Left forelimb (tissue), 1 donor: Measurements from ENCODE around the gene CLEC11A.

ENCODE experiments used
- DNase-seq: peaks from one replicate; pipeline ENCODE4 v3.0.0-alpha.2; 2018; ENCODE audit warnings: low spot score

CLEC11A gene

DNA sequence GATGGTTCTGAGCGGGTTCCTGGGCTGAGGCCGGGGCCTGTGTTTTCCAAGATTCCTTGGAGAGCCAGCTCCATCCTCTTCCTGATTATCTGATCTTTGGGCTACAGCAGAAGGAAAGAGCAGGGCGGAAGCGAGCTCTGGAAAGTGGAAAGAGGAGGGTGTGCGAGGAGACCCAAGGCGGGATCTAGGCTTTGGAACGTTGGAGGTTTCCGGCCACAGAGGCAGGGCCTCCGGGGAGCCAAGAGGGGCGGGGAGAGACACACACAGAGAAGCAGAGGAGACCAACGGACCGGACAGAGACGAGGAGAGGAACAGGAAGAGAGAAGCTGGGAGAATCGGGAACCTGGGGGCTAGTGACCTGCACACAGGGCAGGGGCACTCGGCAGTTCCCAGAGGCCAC is at the start of gene CLEC11A:
TSS of gene CLEC11A (plus strand) at position 296 of the 400 bp plus-strand sequence. CDS start 162 bp downstream, outside the sequence.
- DNase-seq: no peak

- DNase-seq: no peak
Observed at GRCh38 chr19:50676625-50677197, 46.5 kb upstream of the CLEC11A start.

- DNase-seq: no peak
Observed at GRCh38 chr19:50677636-50678035, 45.5 kb upstream of the CLEC11A start.

DNA sequence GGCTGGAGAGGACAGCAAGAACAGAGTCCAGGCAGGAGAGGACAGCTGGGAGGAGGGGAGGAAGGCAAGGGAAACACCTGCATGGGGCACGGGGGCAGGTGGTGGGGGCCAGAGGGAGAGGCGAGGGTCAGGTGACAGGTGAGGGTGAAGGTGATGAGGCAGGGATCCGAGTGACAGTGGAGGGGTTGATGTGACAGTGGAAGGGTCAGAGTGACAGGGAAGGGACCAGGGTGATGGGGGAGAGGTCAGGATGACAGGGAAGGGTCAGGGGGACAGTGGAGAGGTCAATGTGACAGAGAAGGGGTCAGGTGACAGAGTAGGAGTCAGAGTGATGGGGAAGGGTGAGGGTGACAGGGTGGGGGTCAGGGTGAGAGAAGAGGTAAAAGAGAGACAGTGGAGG is 44.8 kb upstream of the CLEC11A start:
- no peak for DNase-seq

DNA sequence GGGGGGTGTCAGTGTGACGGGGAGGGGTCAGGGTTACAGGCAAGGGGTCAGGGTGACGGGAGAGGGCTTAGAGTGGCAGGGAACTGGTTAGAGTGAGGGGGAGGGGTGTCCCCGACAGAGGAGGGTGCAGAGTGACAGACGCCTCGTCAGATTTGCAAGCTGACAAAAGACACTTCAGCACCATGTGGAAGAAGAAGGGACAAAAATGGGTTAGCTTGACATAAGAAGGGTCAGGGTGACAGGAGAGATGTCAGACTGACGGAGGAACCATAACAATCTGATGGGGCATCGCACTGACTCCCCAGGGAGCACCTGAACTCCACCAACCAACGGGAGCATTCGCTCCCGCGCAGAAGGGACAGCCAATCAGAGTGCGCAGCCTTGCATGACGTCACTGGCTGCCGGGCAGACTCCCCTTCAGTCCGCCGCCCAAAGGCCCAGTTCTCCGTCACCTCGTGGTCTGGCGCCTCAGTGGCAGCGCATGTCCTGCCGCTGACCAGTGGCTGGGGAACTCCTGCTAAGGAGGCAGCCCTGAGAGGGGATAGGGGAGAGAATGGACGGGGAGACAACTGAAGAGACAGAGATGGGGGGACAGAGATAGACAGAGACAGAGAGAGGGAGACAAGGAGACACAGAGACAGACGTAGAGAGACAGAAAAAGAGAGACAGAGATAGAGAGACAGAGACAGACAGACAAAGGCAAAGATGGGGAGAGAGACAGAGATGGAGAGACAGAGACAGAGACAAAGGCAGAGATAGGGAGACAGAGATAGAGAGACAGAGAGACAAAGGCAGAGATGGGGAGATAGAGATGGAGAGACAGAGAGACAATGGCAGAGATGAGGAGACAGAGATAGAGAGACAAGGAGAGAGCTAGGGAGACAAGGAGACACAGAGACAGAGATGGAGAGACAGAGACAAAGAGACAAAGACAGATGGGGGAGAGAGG is 43.7 kb upstream of the CLEC11A start:
- peak; percentile 82 for DNase-seq

DNA sequence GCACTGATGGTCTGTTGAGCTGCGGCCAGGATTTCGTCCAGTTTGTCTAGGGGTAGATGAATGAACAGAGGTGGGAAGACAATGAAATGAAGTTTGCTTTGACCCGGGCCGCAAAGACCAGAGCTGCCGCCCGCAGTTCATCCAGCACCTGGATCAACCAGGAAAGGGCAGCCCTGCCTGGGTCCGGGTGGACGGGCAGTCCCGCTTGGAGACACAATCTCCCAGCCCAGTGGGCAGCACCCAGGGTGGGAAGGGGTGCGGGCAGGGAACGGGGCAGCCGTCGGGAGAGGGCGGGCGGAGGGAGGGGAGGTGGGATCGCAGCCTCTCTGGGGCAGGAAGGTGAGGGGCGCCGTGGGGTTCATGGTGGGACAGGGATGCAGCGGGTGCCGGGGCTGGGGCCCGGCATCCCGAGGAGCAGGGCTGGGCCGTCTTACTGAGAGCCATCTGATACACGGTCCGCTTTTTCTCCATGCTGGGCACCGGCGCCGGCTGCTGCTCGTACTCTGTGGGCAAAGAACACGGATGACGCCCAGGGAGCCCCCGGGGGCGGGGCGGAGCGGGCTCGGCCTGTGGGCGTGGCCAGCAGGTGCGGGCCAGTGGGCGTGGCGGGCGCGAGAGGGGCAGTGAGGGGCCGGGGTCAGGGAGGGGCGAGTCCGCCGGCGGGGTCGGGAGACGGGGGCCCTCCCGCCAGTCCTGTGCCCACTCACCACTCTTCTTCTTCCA is 36.7 kb upstream of the CLEC11A start:
- DNase-seq: no peak

- no peak for DNase-seq
Observed at GRCh38 chr19:50688766-50689165, 34.4 kb upstream of the CLEC11A start.

DNA sequence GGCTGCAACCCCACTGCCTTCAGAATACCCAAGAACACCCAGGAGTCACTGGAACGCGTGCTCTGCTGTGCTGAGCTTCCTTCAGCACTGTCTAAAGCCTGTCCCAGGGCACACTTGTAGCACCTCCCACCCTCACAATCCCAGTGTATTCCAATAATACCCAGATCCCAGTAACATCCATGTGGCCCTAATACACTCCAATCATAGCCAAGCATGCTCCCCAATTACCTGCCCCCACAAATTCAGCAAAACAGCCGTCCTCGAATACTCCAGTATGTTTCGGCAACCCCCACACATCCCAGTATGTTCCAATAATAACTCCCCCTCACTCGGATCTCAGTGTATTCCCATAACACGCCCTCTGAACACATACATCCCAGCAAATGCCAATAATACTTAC is 32.7 kb upstream of the CLEC11A start:
- DNase-seq: no peak

- no peak for DNase-seq
Observed at GRCh38 chr19:50693064-50693975, 29.8 kb upstream of the CLEC11A start.

GRCh38 chr19:50694815-50695145 is 28.4 kb upstream of the CLEC11A start:
- no peak for DNase-seq

- DNase-seq: no peak
Observed at GRCh38 chr19:50695251-50696093, 27.7 kb upstream of the CLEC11A start.

- DNase-seq: no peak
Observed at GRCh38 chr19:50696094-50696483, 27.1 kb upstream of the CLEC11A start.

DNA sequence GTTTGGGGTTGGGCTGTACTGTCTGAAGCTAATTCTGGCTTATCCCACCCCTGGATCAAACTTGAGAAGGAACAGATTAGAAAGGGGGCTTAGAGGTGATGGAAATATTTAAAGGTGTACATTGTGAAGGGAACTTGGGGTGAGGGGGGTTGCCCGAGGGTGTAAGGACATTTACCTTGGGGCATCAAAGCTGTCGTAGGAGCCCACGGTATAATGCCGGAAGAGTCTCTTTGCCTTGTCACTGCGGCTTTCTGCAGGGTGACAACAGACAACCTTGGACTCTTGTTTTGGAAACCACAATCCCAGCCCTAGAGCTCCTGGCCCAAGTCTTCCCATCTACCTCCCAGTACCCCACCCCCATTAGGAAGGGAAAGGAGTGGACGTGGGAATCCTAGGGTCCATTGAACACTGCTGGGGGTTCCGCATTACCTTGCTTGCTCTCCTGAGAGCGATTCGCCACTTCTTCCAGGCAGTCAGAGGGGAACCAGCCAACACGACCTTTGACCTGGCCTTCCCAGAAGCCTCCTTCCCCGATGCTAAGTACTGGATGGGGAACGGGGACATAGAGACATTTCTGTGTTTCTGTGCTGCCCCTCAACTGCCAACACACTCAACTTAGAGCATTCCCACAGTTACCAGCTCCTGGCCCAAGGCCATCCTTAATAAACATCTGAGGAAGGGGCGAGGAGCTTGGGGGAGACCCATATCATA is 25.6 kb upstream of the CLEC11A start:
- DNase-seq: no peak

- DNase-seq: no peak
Observed at GRCh38 chr19:50701367-50701985, 21.7 kb upstream of the CLEC11A start.

- no peak for DNase-seq
Observed at GRCh38 chr19:50702158-50702870, 20.9 kb upstream of the CLEC11A start.

DNA sequence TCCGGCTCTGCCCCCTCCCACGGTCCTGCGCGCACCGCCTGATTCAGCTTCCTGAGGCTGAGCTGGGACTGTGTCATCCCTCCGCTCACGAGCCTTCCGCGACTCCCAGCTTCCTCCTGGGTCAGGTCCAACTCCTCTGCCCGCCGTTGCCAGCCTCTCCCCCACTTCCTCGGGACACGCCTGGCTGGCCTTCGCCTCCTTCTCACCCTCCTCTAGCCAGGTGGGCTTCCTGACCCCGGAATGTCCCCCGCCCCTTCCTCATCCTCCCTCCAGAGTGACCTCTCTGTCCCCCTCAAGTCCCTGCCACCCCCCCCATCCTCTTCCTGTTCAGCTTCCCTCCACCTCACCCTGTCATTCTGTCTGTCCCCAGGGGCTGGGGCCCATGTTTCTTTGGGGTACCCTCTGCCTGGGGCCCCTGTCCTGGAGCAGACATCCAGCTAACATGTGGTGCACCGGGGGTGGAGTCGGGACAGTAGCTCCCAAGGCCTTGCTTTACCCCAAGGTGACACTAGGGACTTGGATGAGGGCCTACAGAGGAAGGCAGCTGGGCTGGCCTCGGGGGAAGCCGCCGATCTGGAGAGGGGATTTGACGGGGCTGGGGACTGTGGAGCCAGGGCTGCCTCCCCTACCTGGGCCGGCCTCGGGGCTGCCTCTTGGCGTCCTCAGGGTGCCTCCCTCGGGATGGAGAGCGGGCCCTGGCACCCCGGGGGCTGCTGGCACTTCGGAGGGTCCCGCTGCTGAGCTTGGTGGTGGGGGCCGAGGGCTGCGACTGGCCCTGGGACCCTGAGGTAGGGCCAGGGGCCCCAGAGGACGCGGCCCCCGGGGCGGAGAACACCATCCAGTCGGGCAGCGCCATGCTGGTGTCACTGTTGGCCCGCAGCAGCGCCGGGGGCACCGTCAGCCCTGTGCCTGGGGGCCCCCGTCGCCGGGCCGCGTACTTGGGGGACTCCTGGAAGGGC is 20.0 kb upstream of the CLEC11A start:
- no peak for DNase-seq

GRCh38 chr19:50703915-50704796 is 19.0 kb upstream of the CLEC11A start:
- DNase-seq: no peak
